Measurements from ENCODE around the gene ITGA3. TPM values are rescaled to one million over a fixed set of nuclear protein-coding genes. Genes with fewer than 3 reads are reported as not detected.

ITGA3 gene
- total and polyA plus RNA-seq, 2 of the 13 experiments (the other 11 are each of a cell fraction or from before 2014, with no cell fraction given), result 0.48 to 0.69 TPM

- TF ChIP-seq U2AF1 (optimal IDR thresholded peaks at IDR 0.05; ENCODE audit: low read depth, low read length), result no peak
- TF ChIP-seq XBP1 (CRISPR knock-in tag; IDR thresholded peaks at IDR 0.05), result no peak
- no peak for TF ChIP-seq RNF2 (conservative IDR thresholded peaks at IDR 0.05; ENCODE audit: low read depth)
- no peak for TF ChIP-seq ZFP36 (IDR thresholded peaks at IDR 0.05; ENCODE audit: borderline replicate concordance, low read depth, low read length, partially characterized antibody)
- no peak for TF ChIP-seq POLR2A (IDR thresholded peaks at IDR 0.05; ENCODE audit: insufficient read depth in 1 of 2, low read depth in 2 of 2, low read length in 2 of 2)
- TF ChIP-seq ZSCAN25 (CRISPR knock-in tag; IDR thresholded peaks at IDR 0.05), result no peak
- TF ChIP-seq FOSL1 (CRISPR knock-in tag; IDR thresholded peaks at IDR 0.05; ENCODE audit: borderline replicate concordance), result no peak
- no peak for TF ChIP-seq LRRFIP1 (CRISPR knock-in tag; conservative IDR thresholded peaks at IDR 0.05)
- TF ChIP-seq, protein P1, sequence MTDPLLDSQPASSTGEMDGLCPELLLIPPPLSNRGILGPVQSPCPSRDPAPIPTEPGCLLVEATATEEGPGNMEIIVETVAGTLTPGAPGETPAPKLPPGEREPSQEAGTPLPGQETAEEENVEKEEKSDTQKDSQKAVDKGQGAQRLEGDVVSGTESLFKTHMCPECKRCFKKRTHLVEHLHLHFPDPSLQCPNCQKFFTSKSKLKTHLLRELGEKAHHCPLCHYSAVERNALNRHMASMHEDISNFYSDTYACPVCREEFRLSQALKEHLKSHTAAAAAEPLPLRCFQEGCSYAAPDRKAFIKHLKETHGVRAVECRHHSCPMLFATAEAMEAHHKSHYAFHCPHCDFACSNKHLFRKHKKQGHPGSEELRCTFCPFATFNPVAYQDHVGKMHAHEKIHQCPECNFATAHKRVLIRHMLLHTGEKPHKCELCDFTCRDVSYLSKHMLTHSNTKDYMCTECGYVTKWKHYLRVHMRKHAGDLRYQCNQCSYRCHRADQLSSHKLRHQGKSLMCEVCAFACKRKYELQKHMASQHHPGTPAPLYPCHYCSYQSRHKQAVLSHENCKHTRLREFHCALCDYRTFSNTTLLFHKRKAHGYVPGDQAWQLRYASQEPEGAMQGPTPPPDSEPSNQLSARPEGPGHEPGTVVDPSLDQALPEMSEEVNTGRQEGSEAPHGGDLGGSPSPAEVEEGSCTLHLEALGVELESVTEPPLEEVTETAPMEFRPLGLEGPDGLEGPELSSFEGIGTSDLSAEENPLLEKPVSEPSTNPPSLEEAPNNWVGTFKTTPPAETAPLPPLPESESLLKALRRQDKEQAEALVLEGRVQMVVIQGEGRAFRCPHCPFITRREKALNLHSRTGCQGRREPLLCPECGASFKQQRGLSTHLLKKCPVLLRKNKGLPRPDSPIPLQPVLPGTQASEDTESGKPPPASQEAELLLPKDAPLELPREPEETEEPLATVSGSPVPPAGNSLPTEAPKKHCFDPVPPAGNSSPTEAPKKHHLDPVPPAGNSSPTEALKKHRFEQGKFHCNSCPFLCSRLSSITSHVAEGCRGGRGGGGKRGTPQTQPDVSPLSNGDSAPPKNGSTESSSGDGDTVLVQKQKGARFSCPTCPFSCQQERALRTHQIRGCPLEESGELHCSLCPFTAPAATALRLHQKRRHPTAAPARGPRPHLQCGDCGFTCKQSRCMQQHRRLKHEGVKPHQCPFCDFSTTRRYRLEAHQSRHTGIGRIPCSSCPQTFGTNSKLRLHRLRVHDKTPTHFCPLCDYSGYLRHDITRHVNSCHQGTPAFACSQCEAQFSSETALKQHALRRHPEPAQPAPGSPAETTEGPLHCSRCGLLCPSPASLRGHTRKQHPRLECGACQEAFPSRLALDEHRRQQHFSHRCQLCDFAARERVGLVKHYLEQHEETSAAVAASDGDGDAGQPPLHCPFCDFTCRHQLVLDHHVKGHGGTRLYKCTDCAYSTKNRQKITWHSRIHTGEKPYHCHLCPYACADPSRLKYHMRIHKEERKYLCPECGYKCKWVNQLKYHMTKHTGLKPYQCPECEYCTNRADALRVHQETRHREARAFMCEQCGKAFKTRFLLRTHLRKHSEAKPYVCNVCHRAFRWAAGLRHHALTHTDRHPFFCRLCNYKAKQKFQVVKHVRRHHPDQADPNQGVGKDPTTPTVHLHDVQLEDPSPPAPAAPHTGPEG (CRISPR knock-in tag; IDR thresholded peaks at IDR 0.05), result no peak
- no peak for TF ChIP-seq ZNF260 (CRISPR knock-in tag; IDR thresholded peaks at IDR 0.05; ENCODE audit: borderline replicate concordance, low read depth)
- TF ChIP-seq, protein P2, sequence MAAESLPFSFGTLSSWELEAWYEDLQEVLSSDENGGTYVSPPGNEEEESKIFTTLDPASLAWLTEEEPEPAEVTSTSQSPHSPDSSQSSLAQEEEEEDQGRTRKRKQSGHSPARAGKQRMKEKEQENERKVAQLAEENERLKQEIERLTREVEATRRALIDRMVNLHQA (CRISPR knock-in tag; IDR thresholded peaks at IDR 0.05), result no peak
- no peak for TF ChIP-seq YEATS2 (CRISPR knock-in tag; IDR thresholded peaks at IDR 0.05; ENCODE audit: borderline replicate concordance)
- no peak for TF ChIP-seq YEATS4 (CRISPR knock-in tag; IDR thresholded peaks at IDR 0.05; ENCODE audit: borderline replicate concordance)
- no peak for TF ChIP-seq NBN (conservative IDR thresholded peaks at IDR 0.05)
- no peak for TF ChIP-seq ZNF3 (CRISPR knock-in tag; IDR thresholded peaks at IDR 0.05)
- no peak for TF ChIP-seq LBX2 (CRISPR knock-in tag; IDR thresholded peaks at IDR 0.05; ENCODE audit: borderline replicate concordance)
- TF ChIP-seq ZNF121 (CRISPR knock-in tag; IDR thresholded peaks at IDR 0.05), result 0 out of 2 replicates have a peak, but pooled peaks have one; percentile 11
- no peak for TF ChIP-seq TRIM22 (IDR thresholded peaks at IDR 0.05)
- no peak for TF ChIP-seq SNAPC2 (CRISPR knock-in tag; IDR thresholded peaks at IDR 0.05)
These were observed 23.6 kb downstream of the ITGA3 start (continued) for GRCh38 chr17:50079334-50080095.
